DOHH2 (cell line): ENCODE results near the gene SLC16A7.

Experiments
- H3F3A ChIP-seq: fragments of 200-600 bp; sonication (generic), shearing (Covaris generic); 2 replicates; pipeline ENCODE4 v1.6.0; 2016; ENCODE audit warnings: antibody characterized with exemption, mild to moderate bottlenecking; ENCODE audit not compliant: control insufficient read depth, insufficient read depth
- H3K27ac ChIP-seq: fragments of 200-600 bp; sonication (generic); 2 replicates; pipeline ENCODE4 v1.5.1; 2014; ENCODE audit warnings: low read depth, mild to moderate bottlenecking, low read length, moderate library complexity
- H3K27me3 ChIP-seq: fragments of 200-600 bp; sonication (generic); 2 replicates; pipeline ENCODE4 v1.6.1; 2014; ENCODE audit warnings: mild to moderate bottlenecking, low read length, mixed read lengths; ENCODE audit not compliant: control insufficient read depth
- H3K36me3 ChIP-seq: fragments of 200-600 bp; sonication (generic); 2 replicates; pipeline ENCODE4 v1.6.1; 2014; ENCODE audit warnings: mild to moderate bottlenecking, low read length, moderate library complexity, mixed read lengths; ENCODE audit not compliant: control insufficient read depth
- H3K4me1 ChIP-seq: fragments of 200-600 bp; sonication (generic); 2 replicates; pipeline ENCODE4 v1.6.1; 2014; ENCODE audit warnings: mild to moderate bottlenecking, low read length, mixed read lengths; ENCODE audit not compliant: control insufficient read depth
- H3K4me2 ChIP-seq: fragments of 200-600 bp; sonication (generic); 2 replicates; pipeline ENCODE4 v1.6.0; 2014; ENCODE audit warnings: mild to moderate bottlenecking, low read length, moderate library complexity
- H3K4me3 ChIP-seq: fragments of 200-600 bp; sonication (generic); 2 replicates; pipeline ENCODE4 v1.5.1; 2014; ENCODE audit warnings: mild to moderate bottlenecking, low read length, mixed read lengths
- H3K79me2 ChIP-seq: fragments of 200-600 bp; sonication (generic); 2 replicates; pipeline ENCODE4 v1.6.1; 2014; ENCODE audit warnings: mild to moderate bottlenecking, low read length, mixed read lengths; ENCODE audit not compliant: control insufficient read depth
- H3K9me2 ChIP-seq: fragments of 200-600 bp; sonication (generic); replicated peaks from 2 replicates; pipeline ENCODE4 v1.6.1; 2014; ENCODE audit warnings: mild to moderate bottlenecking, low read length, mixed read lengths; ENCODE audit not compliant: control insufficient read depth
- H3K9me3 ChIP-seq: fragments of 200-600 bp; sonication (generic); 2 replicates; pipeline ENCODE4 v1.6.1; 2014; ENCODE audit warnings: antibody characterized with exemption, low read length, mixed read lengths; ENCODE audit not compliant: control insufficient read depth, insufficient read depth
- H4K20me1 ChIP-seq: fragments of 200-600 bp; sonication (generic); 2 replicates; pipeline ENCODE4 v1.6.0; 2014; ENCODE audit warnings: low read depth, mild to moderate bottlenecking, antibody characterized with exemption, low read length, moderate library complexity; ENCODE audit not compliant: control insufficient read depth, insufficient read depth
- EZH2phosphoT487 ChIP-seq: fragments of 200-600 bp; sonication (generic); IDR thresholded peaks from 2 replicates; pipeline ENCODE4 v1.6.1; 2017; ENCODE audit warnings: borderline replicate concordance, mild to moderate bottlenecking, antibody characterized with exemption, low read length, moderate library complexity, mixed read lengths
- TF ChIP-seq, protein P1 (sequence below): fragments of 200-600 bp; sonication (generic); IDR thresholded peaks from one replicate; pipeline ENCODE4 v1.5.1; 2014; ENCODE audit warnings: antibody characterized with exemption, mild to moderate bottlenecking, low read depth, low read length; ENCODE audit not compliant: poor library complexity, severe bottlenecking

Gene SLC16A7

GRCh38 chr12:59761542-59761941 is 165.7 kb downstream of the SLC16A7 start:
- H3K4me3 ChIP-seq: no peak overlapping the region
- no peak overlapping the region for H3K4me2 ChIP-seq
- H3F3A ChIP-seq: no peaks in the 10 kb centered on the region
- no peaks in the 10 kb centered on the region for H3K27me3 ChIP-seq
- H3K9me3 ChIP-seq: no peaks in the 10 kb centered on the region
- H3K4me1 ChIP-seq: no peaks in the 10 kb centered on the region
- H3K36me3 ChIP-seq: no peaks in the 10 kb centered on the region; the same call in 1 of the 2 replicates
- H3K79me2 ChIP-seq: no peaks in the 10 kb centered on the region
- H3K27ac ChIP-seq: no peak overlapping the region
- TF ChIP-seq, protein P1, sequence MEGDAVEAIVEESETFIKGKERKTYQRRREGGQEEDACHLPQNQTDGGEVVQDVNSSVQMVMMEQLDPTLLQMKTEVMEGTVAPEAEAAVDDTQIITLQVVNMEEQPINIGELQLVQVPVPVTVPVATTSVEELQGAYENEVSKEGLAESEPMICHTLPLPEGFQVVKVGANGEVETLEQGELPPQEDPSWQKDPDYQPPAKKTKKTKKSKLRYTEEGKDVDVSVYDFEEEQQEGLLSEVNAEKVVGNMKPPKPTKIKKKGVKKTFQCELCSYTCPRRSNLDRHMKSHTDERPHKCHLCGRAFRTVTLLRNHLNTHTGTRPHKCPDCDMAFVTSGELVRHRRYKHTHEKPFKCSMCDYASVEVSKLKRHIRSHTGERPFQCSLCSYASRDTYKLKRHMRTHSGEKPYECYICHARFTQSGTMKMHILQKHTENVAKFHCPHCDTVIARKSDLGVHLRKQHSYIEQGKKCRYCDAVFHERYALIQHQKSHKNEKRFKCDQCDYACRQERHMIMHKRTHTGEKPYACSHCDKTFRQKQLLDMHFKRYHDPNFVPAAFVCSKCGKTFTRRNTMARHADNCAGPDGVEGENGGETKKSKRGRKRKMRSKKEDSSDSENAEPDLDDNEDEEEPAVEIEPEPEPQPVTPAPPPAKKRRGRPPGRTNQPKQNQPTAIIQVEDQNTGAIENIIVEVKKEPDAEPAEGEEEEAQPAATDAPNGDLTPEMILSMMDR: no peak
- no peak for TF ChIP-seq EZH2phosphoT487
- no peaks in the 10 kb centered on the region for H3K9me2 ChIP-seq
- H4K20me1 ChIP-seq: no peaks in the 10 kb centered on the region

GRCh38 chr12:59763835-59764234 is 168.0 kb downstream of the SLC16A7 start:
- no peak overlapping the region for H3K4me3 ChIP-seq
- no peaks in the 10 kb centered on the region for H4K20me1 ChIP-seq
- H3F3A ChIP-seq: no peaks in the 10 kb centered on the region
- H3K27ac ChIP-seq: no peak overlapping the region
- no peaks in the 10 kb centered on the region for H3K79me2 ChIP-seq
- no peaks in the 10 kb centered on the region for H3K9me2 ChIP-seq
- H3K36me3 ChIP-seq: no peaks in the 10 kb centered on the region; the same call in 1 of the 2 replicates
- H3K4me2 ChIP-seq: no peak overlapping the region
- no peak for TF ChIP-seq EZH2phosphoT487
- TF ChIP-seq, protein P1: no peak
- no peaks in the 10 kb centered on the region for H3K4me1 ChIP-seq
- H3K27me3 ChIP-seq: no peaks in the 10 kb centered on the region
- no peaks in the 10 kb centered on the region for H3K9me3 ChIP-seq

GRCh38 chr12:59768031-59768430 is 172.2 kb downstream of the SLC16A7 start:
- Histone ChIP-seq H3K27me3 (no peaks in the 10 kb centered on the region), H3K9me3 (no peaks in the 10 kb centered on the region), H4K20me1 (no peaks in the 10 kb centered on the region), H3F3A (no peaks in the 10 kb centered on the region), H3K9me2 (no peaks in the 10 kb centered on the region), H3K4me1 (no peaks in the 10 kb centered on the region), H3K4me2 (no peak overlapping the region), H3K36me3 (peaks cover 7% of the 10 kb centered on the region), H3K79me2 (no peaks in the 10 kb centered on the region), H3K27ac (no peak overlapping the region), H3K4me3 (no peak overlapping the region)
- TF ChIP-seq, protein P1: no peak
- no peak for TF ChIP-seq EZH2phosphoT487
